Astrocyte (in vitro differentiated cells and primary cell): Measurements from ENCODE around the gene CCSER2. TPM values are rescaled to one million over a fixed set of nuclear protein-coding genes. Genes with fewer than 3 reads are reported as not detected.

ENCODE experiments used
- DNase-seq: peaks from one replicate; pipeline ENCODE4 v3.0.0-alpha.2; 2010; ENCODE audit warnings: low read depth
- FAIRE-seq: peaks from 2 replicates; lab custom pipeline; 2011; peaks lifted over from hg19 to GRCh38; lab: Jason Lieb, UNC
- H2AFZ ChIP-seq: 2 replicates; pipeline ENCODE4 v1.6.0; 2012; ENCODE audit warnings: low read depth, low read length, inconsistent platforms
- H3K27ac ChIP-seq: 2 replicates; pipeline ENCODE4 v1.5.1; 2011; ENCODE audit warnings: low read depth, low read length, inconsistent platforms
- H3K27me3 ChIP-seq: 2 replicates; pipeline ENCODE4 v1.6.0; 2011; ENCODE audit warnings: low read length, inconsistent platforms; ENCODE audit not compliant: insufficient read depth
- H3K36me3 ChIP-seq: 2 replicates; pipeline ENCODE4 v1.5.1; 2011; ENCODE audit warnings: low read length, inconsistent platforms; ENCODE audit not compliant: insufficient read depth
- H3K4me1 ChIP-seq: 2 replicates; pipeline ENCODE4 v1.5.1; 2011; ENCODE audit warnings: low read length, inconsistent platforms; ENCODE audit not compliant: insufficient read depth
- H3K4me2 ChIP-seq: 2 replicates; pipeline ENCODE4 v1.6.0; 2012; ENCODE audit warnings: low read length, inconsistent platforms
- H3K4me3 ChIP-seq: 2 replicates; pipeline ENCODE4 v1.5.1; 2011; ENCODE audit warnings: low read depth, mild to moderate bottlenecking, low read length, inconsistent platforms; ENCODE audit not compliant: insufficient read depth
- H3K79me2 ChIP-seq: 2 replicates; pipeline ENCODE4 v1.6.0; 2012; ENCODE audit warnings: mild to moderate bottlenecking, low read length, inconsistent platforms; ENCODE audit not compliant: insufficient read depth
- H3K9ac ChIP-seq: 2 replicates; pipeline ENCODE4 v1.6.0; 2012; ENCODE audit warnings: mild to moderate bottlenecking, low read length, inconsistent platforms
- H3K9me3 ChIP-seq: 2 replicates; pipeline ENCODE4 v1.5.1; 2012; ENCODE audit warnings: low read depth, mild to moderate bottlenecking, low read length, inconsistent platforms; ENCODE audit not compliant: insufficient read depth
- H4K20me1 ChIP-seq: 2 replicates; pipeline ENCODE4 v1.6.0; 2012; ENCODE audit warnings: low read length, inconsistent platforms; ENCODE audit not compliant: insufficient read depth
- H3K27ac Mint-ChIP-seq: one replicate; pipeline ENCODE4 v1.8.0; 2021; ENCODE audit warnings: mild to moderate bottlenecking, mixed read lengths; ENCODE audit not compliant: unreplicated experiment
- H3K27me3 Mint-ChIP-seq: one replicate; pipeline ENCODE4 v1.8.0; 2021; ENCODE audit warnings: low read depth, mixed read lengths; ENCODE audit not compliant: unreplicated experiment
- H3K36me3 Mint-ChIP-seq: one replicate; pipeline ENCODE4 v1.8.0; 2021; ENCODE audit warnings: low read depth, mixed read lengths; ENCODE audit not compliant: unreplicated experiment
- H3K4me1 Mint-ChIP-seq: one replicate; pipeline ENCODE4 v1.8.0; 2021; ENCODE audit warnings: low read depth, mixed read lengths; ENCODE audit not compliant: unreplicated experiment
- H3K4me3 Mint-ChIP-seq: one replicate; pipeline ENCODE4 v1.8.0; 2021; ENCODE audit warnings: mild to moderate bottlenecking, moderate library complexity, mixed read lengths; ENCODE audit not compliant: unreplicated experiment
- H3K9me3 Mint-ChIP-seq: one replicate; pipeline ENCODE4 v1.8.0; 2021; ENCODE audit warnings: mild to moderate bottlenecking, mixed read lengths; ENCODE audit not compliant: unreplicated experiment
- EZH2 ChIP-seq: IDR thresholded peaks from 2 replicates; pipeline ENCODE4 v1.6.1; 2012; ENCODE audit warnings: mild to moderate bottlenecking, low read length, inconsistent platforms; ENCODE audit not compliant: insufficient read depth
- total RNA-seq: library from RNA; stranded (reverse); gene quantifications from 2 replicates; pipeline ENCODE4 v1.2.1, GENCODE V29; 2021
- TF ChIP-seq, protein P1 (sequence below): IDR thresholded peaks from 2 replicates; pipeline ENCODE4 v1.5.1; 2011; ENCODE audit warnings: low read depth, mild to moderate bottlenecking, inconsistent platforms, low read length, moderate library complexity; ENCODE audit not compliant: insufficient read depth

Gene CCSER2
- total RNA-seq, 1 donor from 2014 or later = 100 TPM

DNA sequence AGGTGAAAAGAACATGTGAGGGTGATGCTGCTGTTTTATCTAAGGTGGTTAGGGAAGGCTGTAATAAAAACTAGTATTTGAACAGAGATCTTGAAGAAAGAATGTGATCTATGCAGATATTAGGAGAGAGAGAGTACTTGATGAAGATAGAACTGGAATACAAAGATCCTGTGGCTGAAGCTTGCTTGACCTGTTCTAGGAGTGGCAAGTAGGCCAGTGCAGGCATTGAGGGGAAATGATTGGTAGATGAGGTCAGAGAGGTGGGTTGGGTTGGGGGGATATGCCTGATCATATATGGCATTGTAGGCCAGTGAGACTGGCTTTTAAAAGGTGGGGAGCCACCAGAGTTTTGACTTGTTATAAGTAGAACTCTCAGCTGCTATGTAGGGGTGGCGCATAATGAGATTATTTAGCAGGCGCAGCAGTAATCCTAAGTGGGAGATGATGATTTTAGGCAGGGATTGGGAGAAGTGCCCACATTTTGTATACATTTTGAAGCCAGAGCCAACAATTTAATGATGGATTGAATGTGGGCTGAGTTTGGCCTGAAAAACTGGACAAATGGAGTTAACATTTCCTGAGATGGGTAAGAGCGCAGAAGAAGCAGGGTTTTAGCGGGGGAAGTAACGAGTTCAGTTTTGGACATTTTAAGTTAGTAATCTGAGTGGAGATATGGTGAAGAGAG lies 8.2 kb downstream of the CCSER2 start:
- peaks cover 77% of the 10 kb centered on the region for H4K20me1 ChIP-seq

DNA sequence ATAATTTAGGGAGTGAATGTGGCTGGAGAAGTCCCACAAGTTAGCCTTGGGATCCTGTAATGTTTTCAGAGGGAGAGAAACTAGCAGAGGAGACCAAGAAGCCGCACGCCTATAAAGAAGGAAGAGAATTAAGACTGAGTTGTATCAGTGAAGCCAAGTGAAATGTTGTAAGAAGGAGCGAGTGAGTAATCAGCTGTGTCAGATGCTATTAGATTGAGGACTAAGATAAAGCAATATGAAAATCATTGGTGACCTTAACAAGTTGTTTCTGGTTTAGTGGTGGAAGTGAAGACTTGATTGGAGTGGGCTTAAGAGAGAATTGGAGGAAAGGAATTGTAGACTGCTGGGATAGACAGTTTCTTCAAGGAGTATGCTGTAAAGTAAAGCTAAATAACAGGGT lies 8.8 kb downstream of the CCSER2 start:
- peaks cover 2% of the 10 kb centered on the region for H3K36me3 Mint-ChIP-seq
- H3K4me1 Mint-ChIP-seq = peaks cover 23% of the 10 kb centered on the region
- peaks cover 84% of the 10 kb centered on the region for H4K20me1 ChIP-seq
- H3K4me3 Mint-ChIP-seq = no peak overlapping the region
- peak overlapping the region; percentile 18 for H3K4me2 ChIP-seq
- no peaks in the 10 kb centered on the region for H3K9me3 ChIP-seq
- H3K9ac ChIP-seq = no peak overlapping the region
- H3K79me2 ChIP-seq = peaks cover 91% of the 10 kb centered on the region
- DNase-seq (peak; percentile 67), FAIRE-seq (no peak)
- H2AFZ ChIP-seq = no peak overlapping the region
- no peak overlapping the region for H3K27ac ChIP-seq
- peaks cover 4% of the 10 kb centered on the region for H3K9me3 Mint-ChIP-seq
- no peaks in the 10 kb centered on the region for H3K36me3 ChIP-seq
- H3K4me1 ChIP-seq = peaks cover 16% of the 10 kb centered on the region
- H3K27ac Mint-ChIP-seq = no peak overlapping the region
- H3K27me3 Mint-ChIP-seq = no peaks in the 10 kb centered on the region
- H3K27me3 ChIP-seq = no peaks in the 10 kb centered on the region
- H3K4me3 ChIP-seq = no peak overlapping the region
- TF ChIP-seq, protein P1, sequence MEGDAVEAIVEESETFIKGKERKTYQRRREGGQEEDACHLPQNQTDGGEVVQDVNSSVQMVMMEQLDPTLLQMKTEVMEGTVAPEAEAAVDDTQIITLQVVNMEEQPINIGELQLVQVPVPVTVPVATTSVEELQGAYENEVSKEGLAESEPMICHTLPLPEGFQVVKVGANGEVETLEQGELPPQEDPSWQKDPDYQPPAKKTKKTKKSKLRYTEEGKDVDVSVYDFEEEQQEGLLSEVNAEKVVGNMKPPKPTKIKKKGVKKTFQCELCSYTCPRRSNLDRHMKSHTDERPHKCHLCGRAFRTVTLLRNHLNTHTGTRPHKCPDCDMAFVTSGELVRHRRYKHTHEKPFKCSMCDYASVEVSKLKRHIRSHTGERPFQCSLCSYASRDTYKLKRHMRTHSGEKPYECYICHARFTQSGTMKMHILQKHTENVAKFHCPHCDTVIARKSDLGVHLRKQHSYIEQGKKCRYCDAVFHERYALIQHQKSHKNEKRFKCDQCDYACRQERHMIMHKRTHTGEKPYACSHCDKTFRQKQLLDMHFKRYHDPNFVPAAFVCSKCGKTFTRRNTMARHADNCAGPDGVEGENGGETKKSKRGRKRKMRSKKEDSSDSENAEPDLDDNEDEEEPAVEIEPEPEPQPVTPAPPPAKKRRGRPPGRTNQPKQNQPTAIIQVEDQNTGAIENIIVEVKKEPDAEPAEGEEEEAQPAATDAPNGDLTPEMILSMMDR = no peak
- no peak for TF ChIP-seq EZH2

More for the DNA sequence above, 8.2 kb downstream of the CCSER2 start:
- Histone ChIP-seq H3K27ac (no peak overlapping the region), H3K79me2 (peaks cover 90% of the 10 kb centered on the region), H3K27me3 (no peaks in the 10 kb centered on the region), H3K9ac (no peak overlapping the region), H3K4me3 (no peak overlapping the region), H3K36me3 (no peaks in the 10 kb centered on the region), H2AFZ (no peak overlapping the region), H3K4me1 (peaks cover 16% of the 10 kb centered on the region), H3K9me3 (no peaks in the 10 kb centered on the region), H3K4me2 (peak overlapping the region; percentile 18)
- Mint-ChIP-seq H3K36me3 (peaks cover 2% of the 10 kb centered on the region), H3K4me1 (peaks cover 22% of the 10 kb centered on the region), H3K9me3 (peaks cover 4% of the 10 kb centered on the region), H3K27me3 (no peaks in the 10 kb centered on the region), H3K27ac (no peak overlapping the region), H3K4me3 (no peak overlapping the region)
- FAIRE-seq = no peak
- DNase-seq = no peak
- no peak for TF ChIP-seq EZH2
- TF ChIP-seq, protein P1 = no peak

DNA sequence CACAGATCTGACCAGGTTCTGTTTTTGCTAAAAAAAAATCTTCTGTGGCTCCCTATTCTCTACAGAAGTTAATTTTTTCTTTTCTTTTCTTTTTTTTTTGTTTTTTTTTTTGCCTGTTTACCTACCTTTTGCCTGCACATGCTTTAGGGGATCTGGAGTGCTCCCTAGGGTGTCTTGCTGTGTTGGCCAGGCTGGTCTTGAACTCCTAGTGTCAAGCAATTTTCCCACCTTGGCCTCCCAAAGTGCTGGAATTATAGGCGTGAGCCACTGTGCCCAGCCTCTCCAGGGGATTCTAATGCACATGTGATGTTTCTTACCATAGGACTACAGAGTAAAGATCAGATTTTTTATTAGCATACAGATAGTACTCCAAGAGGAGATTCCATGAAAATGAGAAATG lies 10.6 kb downstream of the CCSER2 start:
- H3K4me1 ChIP-seq = peaks cover 16% of the 10 kb centered on the region

More for the DNA sequence above, 10.6 kb downstream of the CCSER2 start:
- H3K27me3 Mint-ChIP-seq = no peaks in the 10 kb centered on the region
- Histone ChIP-seq H3K9ac (no peak overlapping the region), H4K20me1 (peaks cover 88% of the 10 kb centered on the region), H3K36me3 (no peaks in the 10 kb centered on the region), H3K9me3 (no peaks in the 10 kb centered on the region), H3K4me3 (no peak overlapping the region), H3K27me3 (no peaks in the 10 kb centered on the region), H2AFZ (no peak overlapping the region), H3K27ac (no peak overlapping the region), H3K79me2 (peaks cover 92% of the 10 kb centered on the region), H3K4me2 (no peak overlapping the region)
- DNase-seq (no peak), FAIRE-seq (no peak)
- H3K4me1 Mint-ChIP-seq = peaks cover 21% of the 10 kb centered on the region
- peaks cover 2% of the 10 kb centered on the region for H3K9me3 Mint-ChIP-seq
- H3K27ac Mint-ChIP-seq = no peak overlapping the region
- TF ChIP-seq, protein P1 = no peak
- no peak for TF ChIP-seq EZH2
- H3K4me3 Mint-ChIP-seq = no peak overlapping the region
- H3K36me3 Mint-ChIP-seq = no peaks in the 10 kb centered on the region
